ENCODE results near the gene ATP1B2. TPM values are rescaled to one million over a fixed set of nuclear protein-coding genes. Genes with fewer than 3 reads are reported as not detected.

ATP1B2 gene
- total and polyA plus RNA-seq, 7 donors: 0.60 to 4.2 (median 1.3) TPM; not detected in 1

DNA sequence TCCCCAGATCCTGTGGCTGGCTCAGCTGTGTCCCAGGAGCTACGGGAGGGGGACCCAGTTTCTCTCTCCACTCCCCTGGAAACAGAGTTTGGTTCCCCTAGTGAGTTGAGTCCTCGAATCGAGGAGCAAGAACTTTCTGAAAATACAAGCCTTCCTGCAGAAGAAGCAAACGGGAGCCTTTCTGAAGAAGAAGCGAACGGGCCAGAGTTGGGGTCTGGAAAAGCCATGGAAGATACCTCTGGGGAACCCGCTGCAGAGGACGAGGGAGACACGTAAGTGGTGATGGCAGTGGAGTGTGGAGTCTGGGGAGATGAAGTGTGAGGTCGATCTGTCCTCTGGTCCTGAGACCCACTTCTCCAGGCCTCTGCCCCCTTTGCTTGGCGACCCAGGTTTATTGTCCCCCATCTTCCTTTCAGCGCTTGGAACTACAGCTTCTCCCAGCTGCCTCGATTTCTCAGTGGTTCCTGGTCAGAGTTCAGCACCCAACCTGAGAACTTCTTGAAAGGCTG, 38.1 kb downstream of the ATP1B2 start:
- peak; percentile 60 for DNase-seq
- TF ChIP-seq POLR2AphosphoS5 (IDR thresholded peaks at IDR 0.05): no peak
- no peak for TF ChIP-seq EP300 (IDR thresholded peaks at IDR 0.05)
- no peak for TF ChIP-seq POLR2A (IDR thresholded peaks at IDR 0.05)
- TF ChIP-seq, protein P1, sequence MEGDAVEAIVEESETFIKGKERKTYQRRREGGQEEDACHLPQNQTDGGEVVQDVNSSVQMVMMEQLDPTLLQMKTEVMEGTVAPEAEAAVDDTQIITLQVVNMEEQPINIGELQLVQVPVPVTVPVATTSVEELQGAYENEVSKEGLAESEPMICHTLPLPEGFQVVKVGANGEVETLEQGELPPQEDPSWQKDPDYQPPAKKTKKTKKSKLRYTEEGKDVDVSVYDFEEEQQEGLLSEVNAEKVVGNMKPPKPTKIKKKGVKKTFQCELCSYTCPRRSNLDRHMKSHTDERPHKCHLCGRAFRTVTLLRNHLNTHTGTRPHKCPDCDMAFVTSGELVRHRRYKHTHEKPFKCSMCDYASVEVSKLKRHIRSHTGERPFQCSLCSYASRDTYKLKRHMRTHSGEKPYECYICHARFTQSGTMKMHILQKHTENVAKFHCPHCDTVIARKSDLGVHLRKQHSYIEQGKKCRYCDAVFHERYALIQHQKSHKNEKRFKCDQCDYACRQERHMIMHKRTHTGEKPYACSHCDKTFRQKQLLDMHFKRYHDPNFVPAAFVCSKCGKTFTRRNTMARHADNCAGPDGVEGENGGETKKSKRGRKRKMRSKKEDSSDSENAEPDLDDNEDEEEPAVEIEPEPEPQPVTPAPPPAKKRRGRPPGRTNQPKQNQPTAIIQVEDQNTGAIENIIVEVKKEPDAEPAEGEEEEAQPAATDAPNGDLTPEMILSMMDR (IDR thresholded peaks at IDR 0.05): no peak
- H3K36me3 ChIP-seq: peaks cover 0 to 16% (median 0%) of the 10 kb centered on the region in 4 donors
- H3K4me3 ChIP-seq: peak overlapping the region; percentile 41 to 89 (median 76)
- H3K9me3 ChIP-seq: no peaks in the 10 kb centered on the region
- WGBS, 2 donors: 12 to 22% methylated on average over 13 of the region's 13 CpGs
- peak overlapping the region; percentile 79 to 97 (median 93) for H3K27ac ChIP-seq
- H3K4me1 ChIP-seq: peaks cover 0 to 28% (median 26%) of the 10 kb centered on the region in 4 donors
- intact Hi-C loops (cut with DNase I): loop anchor here (1.0 to 10.0 kb wide), 3 partner anchors 28 to 174 kb away; partner anchors contain the start of genes ATP1B2 and DNAH2
- no peaks in the 10 kb centered on the region for H3K27me3 ChIP-seq

DNA sequence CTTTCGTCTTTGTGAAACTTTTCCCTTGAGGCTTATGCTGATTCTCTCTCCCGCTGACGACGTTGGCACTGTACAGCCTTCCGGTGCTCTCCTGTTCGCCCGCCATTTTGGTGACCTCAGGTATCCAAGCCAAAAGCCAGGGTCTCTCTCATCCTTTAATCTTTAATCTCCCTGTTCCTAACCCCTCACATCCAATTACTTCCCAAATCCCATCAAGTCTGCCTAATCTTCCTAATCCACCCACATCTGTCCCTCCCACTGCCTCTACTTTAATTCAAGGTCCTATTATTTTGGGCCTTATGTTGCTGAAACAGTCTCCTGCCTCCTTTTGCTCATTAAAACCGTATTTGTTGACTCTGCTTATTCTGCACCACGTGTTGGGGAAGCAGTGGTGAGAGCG, 44.9 kb downstream of the ATP1B2 start:
- intact Hi-C loops (cut with DNase I): no loop called here
- 97% methylated on average over 10 of the region's 10 CpGs for WGBS, 2 donors

DNA sequence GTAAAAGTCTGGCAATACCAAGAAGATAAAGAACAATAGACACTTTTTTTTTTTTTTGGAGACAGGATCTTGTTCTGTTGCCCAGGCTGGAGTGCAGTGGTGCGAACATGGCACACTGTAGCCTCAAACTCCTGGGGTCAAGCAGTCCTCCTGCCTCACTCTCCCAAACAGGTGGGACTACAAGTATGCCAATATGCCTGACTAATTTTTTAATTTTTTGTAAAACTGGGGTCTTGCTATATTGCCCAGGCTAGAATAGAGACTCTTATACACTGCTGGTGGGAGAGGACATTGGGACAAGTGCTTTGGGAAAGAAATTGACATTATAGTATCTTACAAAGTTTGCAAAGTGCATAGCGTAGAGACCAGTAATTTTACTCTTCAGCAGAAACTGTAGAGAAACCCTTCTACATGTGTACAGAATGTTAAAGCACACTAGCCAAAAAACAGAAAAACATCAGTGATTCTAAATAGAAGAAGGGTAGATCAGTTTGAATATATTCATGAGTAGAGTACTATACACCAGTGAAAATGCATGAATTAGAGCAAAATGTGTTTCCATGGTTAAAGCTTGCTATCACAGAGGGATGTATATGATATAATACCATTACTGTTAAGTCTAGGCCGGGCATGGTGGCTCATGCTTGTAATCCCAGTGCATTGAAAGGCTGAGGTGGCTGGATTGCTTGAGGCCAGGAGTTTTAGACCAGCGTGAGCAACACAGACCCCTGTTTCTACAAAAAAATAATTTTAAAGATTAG, 47.3 kb downstream of the ATP1B2 start:
- H3K27me3 ChIP-seq: peaks cover 0 to 19% (median 12%) of the 10 kb centered on the region in 3 donors
- WGBS, 2 donors: 97 to 98% methylated on average over 4 of the region's 4 CpGs
- intact Hi-C loops (cut with DNase I): no loop called here
- H3K36me3 ChIP-seq: peaks cover 0 to 38% (median 11%) of the 10 kb centered on the region in 4 donors
- TF ChIP-seq EP300 (IDR thresholded peaks at IDR 0.05) (no peak), POLR2AphosphoS5 (IDR thresholded peaks at IDR 0.05) (no peak), POLR2A (IDR thresholded peaks at IDR 0.05) (no peak)
- TF ChIP-seq, protein P1 (IDR thresholded peaks at IDR 0.05): no peak
- DNase-seq: no peak
- H3K4me3 ChIP-seq: no peak overlapping the region
- H3K27ac ChIP-seq: no peak overlapping the region
- H3K4me1 ChIP-seq: no peaks in the 10 kb centered on the region
- H3K9me3 ChIP-seq: no peaks in the 10 kb centered on the region

More for the DNA sequence above, 44.9 kb downstream of the ATP1B2 start:
- Histone ChIP-seq H3K36me3 (peaks cover 0 to 22% (median under 1%) of the 10 kb centered on the region in 4 donors), H3K27me3 (no peaks in the 10 kb centered on the region), H3K9me3 (no peaks in the 10 kb centered on the region), H3K4me3 (no peak overlapping the region), H3K4me1 (no peaks in the 10 kb centered on the region), H3K27ac (no peak overlapping the region)
- DNase-seq: no peak
- TF ChIP-seq POLR2AphosphoS5 (IDR thresholded peaks at IDR 0.05): no peak

DNA sequence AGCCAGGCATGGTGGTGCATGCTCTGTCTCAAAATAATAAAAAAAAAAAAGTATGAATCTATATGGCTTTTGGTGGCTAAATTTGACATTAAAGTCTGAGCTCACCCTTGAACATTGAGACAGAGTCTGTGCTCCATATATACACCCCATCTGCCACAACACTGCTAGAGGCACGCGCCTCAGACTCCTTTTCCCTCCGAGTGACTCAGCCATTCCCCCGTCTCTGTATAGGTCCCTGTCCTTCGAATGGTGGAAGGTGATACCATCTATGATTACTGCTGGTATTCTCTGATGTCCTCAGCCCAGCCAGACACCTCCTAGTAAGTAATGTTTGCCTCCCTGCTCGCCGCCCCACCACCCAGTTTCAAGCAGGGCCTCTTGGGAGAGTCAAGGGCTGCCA, 49.8 kb downstream of the ATP1B2 start:
- peaks cover 20 to 44% (median 31%) of the 10 kb centered on the region in 3 donors for H3K27me3 ChIP-seq
- H3K4me3 ChIP-seq: no peak overlapping the region
- TF ChIP-seq POLR2A (IDR thresholded peaks at IDR 0.05) (no peak), EP300 (IDR thresholded peaks at IDR 0.05) (no peak), POLR2AphosphoS5 (IDR thresholded peaks at IDR 0.05) (no peak)
- TF ChIP-seq, protein P1 (IDR thresholded peaks at IDR 0.05): no peak
- H3K36me3 ChIP-seq: peaks cover 0 to 27% (median 11%) of the 10 kb centered on the region in 4 donors
- H3K9me3 ChIP-seq: no peaks in the 10 kb centered on the region
- no peak overlapping the region for H3K27ac ChIP-seq
- H3K4me1 ChIP-seq: peaks cover 0 to 19% (median 15%) of the 10 kb centered on the region in 4 donors
- WGBS, 2 donors: 96 to 97% methylated on average over 7 of the region's 7 CpGs
- DNase-seq: no peak
- intact Hi-C loops (cut with DNase I): no loop called here

DNA sequence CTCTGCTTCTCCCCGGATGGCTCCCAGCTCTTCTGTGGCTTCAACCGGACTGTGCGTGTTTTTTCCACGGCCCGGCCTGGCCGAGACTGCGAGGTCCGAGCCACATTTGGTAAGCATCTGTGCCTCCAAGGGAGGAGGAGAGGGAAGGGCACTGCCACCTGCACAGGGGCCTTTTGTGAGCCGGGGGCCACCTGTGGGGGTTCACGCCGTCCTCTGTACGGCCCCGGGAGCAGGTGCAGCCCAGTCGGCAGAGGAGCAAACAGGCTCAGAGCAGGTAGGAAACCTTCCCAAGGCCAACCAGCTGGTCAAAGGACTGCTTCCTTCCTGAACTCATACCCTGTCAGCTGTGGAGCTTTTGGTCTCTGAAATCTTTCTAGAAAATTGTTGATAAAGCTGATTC, 51.0 kb downstream of the ATP1B2 start:
- H3K9me3 ChIP-seq: no peaks in the 10 kb centered on the region
- 95 to 96% methylated on average over 14 of the region's 14 CpGs for WGBS, 2 donors
- peaks cover 0 to 25% (median 11%) of the 10 kb centered on the region in 4 donors for H3K36me3 ChIP-seq
- DNase-seq: no peak
- no peak overlapping the region for H3K4me3 ChIP-seq
- TF ChIP-seq EP300 (IDR thresholded peaks at IDR 0.05): no peak
- TF ChIP-seq, protein P1 (IDR thresholded peaks at IDR 0.05): no peak
- no peak for TF ChIP-seq POLR2A (IDR thresholded peaks at IDR 0.05)
- no peak for TF ChIP-seq POLR2AphosphoS5 (IDR thresholded peaks at IDR 0.05)
- intact Hi-C loops (cut with DNase I): no loop called here
- peaks cover 0 to 24% (median 17%) of the 10 kb centered on the region in 4 donors for H3K4me1 ChIP-seq
- no peak overlapping the region for H3K27ac ChIP-seq
- peaks cover 27 to 56% (median 43%) of the 10 kb centered on the region in 3 donors for H3K27me3 ChIP-seq

Data from sigmoid colon (tissue), 7 donors.